Activated CD4-positive, alpha-beta T cell treated with anti-CD3 and anti-CD28 coated beads, Interleukin-2, amount 10 ng/mL, durations not matched to agents 7 days and 5 days (primary cell): ENCODE data around the gene FAM25A. TPM values are rescaled to one million over a fixed set of nuclear protein-coding genes. Genes with fewer than 3 reads are reported as not detected.

Source experiments
- total RNA-seq, 2 experiments: library from RNA; stranded (reverse); gene quantifications; one replicate each; pipeline ENCODE4 v1.2.3, GENCODE V29; 2021

Gene FAM25A
- total RNA-seq, 2 experiments from 2014 or later: not detected

Other genes starting within 250 kb of the FAM25A start
- gene MMRN2, start 62.7 kb upstream of the FAM25A start, total RNA-seq: not detected
- gene SNCG, start 61.7 kb upstream of the FAM25A start, total RNA-seq: not detected
- not detected for gene ADIRF, start 51.8 kb upstream of the FAM25A start, total RNA-seq
- 100 to 1,000 TPM in 1 of 2 experiments, 10 to 100 TPM in 1; 99.5 to 100 TPM for gene GLUD1, start 74.5 kb downstream of the FAM25A start, total RNA-seq
- 10 to 100 TPM; 34.8 to 38.9 TPM for gene SHLD2, start 74.9 kb downstream of the FAM25A start, total RNA-seq
- gene NUTM2A, start 205.2 kb downstream of the FAM25A start, total RNA-seq: under 1 TPM; 0.75 to 0.89 TPM